GM19397 (cell line): ENCODE results near the gene CCDC70.
"Not testable (repeated sequence)": the region's sequence is repeated elsewhere in the genome, so short reads cannot be mapped to it uniquely, and the experiment has no call there.

Experiments used
- ATAC-seq: cut with Tn5 transposase; IDR thresholded peaks from one replicate; pipeline ENCODE4 v1.9.1; 2021; ENCODE audit warnings: mild to moderate bottlenecking, moderate library complexity; ENCODE audit not compliant: unreplicated experiment

The CCDC70 gene

DNA sequence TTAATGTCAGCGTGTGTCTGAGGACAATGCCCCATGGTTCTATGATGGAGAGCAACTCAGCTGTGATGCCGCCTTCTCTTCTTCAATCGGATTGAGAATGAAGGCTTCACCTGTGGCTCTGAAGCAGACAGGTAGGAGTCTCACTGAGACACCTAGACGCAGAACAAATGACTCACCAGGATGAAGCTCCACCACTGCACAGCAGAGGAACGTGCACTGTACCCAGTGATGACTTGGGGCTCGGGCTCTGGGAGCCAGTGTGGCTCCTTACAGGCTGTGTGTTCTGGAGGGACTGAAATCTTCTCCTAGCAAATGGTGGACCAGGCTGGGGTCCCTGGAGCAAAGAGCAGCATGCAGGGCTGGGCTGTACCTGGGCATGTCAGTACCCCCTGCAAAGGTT is 44.0 kb downstream of the CCDC70 start:
- ATAC-seq: no peak

DNA sequence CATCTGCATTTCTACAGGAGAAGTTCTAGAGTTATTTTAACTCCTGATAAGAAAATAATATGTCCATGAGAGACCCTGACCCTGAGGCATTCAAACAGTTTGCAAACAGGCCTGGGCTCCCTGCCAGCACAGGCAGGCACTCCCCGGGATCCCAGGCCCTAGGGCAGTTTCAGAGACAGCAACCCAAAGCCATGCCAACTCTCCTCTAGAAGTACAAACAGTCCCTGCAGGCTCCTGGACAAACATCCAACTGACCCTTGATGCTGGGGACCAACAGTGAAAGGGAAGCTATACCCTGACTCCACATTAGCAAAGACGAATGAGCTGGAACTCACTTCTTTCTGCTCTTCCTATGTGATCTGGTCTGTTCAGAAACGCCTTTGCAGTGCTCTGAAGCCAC is 44.8 kb downstream of the CCDC70 start:
- ATAC-seq: no peak

DNA sequence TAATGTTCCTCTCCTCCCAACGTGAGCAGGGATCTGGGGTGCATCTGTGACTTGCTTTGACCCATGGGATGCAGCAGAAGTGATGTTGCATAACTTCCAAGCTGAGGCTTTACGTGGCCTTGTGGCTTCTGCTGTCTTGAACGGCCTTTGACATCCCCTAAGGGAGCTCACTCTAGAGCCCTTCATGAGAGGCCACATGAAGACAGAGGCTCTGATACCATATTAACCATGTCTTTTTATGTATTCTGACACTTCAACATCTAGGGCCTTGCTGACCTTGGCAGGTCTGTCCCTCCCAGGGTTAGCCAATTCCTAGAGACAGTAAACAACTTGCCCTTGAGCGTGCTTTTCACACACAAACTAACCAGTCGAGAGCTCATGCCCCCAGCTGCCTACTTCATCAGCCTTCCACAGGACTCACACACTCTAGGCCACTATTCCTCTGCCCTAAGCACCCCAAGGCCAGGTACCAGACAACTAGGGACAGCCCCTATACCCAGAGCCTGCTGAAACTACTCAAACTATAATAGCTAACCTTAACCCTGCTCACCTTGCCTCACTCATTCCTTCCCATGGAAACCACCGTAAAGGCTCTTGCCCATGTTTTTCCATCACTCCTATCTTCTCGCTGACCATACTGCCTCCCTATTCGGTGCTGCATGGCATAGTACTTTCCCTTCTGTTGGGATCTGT is 45.4 kb downstream of the CCDC70 start:
- ATAC-seq: no peak

DNA sequence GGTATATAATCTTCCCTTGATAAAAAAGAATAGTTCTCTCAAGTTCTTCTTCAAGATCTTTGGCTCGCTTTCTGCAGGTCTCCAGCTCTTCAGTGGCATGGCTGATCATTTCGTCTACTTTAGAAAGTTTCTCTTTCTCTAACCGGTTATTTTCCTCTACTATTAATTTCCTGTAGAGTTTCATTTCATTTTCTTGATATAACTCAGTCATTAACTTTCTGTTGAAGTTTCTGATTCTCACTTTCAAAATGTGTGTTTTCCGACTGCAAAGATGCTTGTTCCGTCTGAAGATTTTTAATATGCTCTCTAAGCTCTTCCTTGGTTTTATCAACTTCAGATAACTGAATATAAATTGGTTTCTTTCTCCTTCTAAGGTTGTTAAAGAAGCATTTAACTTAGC is 47.5 kb downstream of the CCDC70 start:
- not testable (repeated sequence) for ATAC-seq

DNA sequence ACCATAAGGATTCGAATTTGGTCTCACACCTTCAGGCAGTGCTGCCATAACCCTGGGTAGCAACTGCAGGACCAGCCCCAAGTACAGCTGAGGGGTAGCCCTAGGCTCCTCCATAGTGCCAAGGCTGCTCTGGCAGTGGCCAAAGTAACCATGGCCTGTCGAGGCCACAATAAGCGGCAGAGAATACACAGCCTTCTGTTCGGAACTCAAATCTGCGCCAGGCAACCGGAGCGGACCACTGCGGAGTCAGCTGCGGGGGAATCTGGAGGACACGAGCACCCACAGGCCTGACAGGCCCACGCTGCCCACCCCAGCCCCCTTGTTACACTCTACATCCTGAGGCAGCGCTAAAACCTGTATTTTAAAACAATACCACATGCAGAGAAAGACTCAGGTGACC is 48.7 kb downstream of the CCDC70 start:
- no peak for ATAC-seq

DNA sequence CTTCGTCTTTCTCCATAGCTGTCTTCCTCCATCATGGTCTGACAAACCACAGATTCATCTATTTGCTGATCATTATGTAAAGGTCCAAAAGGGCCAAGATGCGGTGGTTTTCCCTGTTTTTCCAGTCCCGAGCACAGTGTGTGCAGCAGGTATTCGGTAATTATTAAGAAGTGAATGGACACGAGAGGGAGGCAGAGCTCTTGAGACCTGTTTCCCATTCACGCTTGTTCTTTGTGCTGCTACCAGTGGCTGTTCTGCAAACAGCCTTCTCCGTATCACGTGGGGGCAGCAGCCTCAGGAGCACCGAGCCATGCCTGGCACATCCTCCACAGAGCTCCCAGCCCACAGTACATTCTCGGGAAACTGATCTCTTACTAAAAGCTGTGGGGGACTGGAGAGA is 50.3 kb downstream of the CCDC70 start:
- ATAC-seq: no peak

DNA sequence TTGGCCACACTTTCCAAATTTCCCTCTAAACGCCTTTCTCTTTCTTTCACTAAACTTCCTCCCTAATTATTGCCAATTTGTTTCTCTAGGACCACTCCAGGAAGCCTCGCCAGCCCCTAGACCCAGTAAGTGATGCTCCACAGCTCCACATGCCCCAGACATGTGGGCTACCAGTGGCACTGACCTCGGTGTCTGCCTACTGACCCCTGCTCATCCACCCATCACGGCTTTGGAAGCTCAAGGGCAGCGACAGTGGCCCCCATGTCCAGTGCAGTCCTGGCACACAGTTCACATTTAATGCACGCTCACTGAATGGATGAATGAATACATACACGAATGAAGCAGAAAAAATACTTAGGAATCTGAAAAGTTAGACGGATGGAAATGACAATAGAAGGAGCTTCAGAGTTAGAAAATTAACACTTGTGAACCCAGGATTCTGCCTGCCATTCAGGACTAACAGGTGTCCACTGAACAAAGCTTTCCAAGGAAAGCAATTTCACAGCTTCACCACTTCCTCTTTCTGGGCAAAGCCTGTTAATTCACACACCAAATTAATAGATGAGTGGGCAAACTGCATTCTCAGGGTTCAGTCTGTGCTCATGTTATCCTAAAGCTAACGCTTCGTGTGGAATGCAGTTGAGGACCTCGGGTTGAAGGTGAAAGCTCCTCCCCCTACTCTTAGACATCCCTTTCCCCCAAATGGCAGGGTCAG is 50.9 kb downstream of the CCDC70 start:
- no peak for ATAC-seq

DNA sequence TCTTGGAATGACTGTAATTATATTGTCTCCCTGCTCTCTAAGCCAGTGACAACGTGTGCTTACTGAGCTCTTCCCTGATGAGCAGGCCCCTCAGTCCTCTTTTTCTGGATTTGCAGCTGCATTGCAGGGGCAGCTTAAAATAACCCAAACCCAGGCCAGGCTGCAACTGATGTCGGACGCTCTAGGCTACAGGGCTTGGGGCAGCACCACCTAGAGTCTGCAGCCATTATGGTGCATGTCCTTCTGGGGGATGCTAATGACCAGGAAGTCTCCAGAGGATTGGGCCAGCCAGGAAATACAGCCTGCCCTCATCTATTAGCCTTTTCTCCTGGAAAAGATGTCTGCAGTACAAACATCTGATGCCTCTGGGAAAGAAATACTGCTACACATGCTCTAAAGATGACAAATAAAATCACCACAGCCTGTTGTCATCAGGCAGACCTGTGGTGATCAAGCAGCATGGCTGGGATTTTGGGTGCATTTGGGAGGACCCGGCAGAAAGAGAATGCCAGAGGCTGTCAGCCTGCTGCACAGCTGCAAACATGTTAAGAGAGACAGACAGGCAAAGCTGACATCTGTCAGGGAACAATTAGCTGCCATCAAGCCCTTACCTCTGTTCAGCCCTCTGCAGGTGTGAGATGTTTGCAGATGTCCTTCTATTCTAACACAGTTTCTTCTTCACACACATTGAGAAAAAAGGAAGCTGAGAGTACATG is 51.8 kb downstream of the CCDC70 start:
- no peak for ATAC-seq

DNA sequence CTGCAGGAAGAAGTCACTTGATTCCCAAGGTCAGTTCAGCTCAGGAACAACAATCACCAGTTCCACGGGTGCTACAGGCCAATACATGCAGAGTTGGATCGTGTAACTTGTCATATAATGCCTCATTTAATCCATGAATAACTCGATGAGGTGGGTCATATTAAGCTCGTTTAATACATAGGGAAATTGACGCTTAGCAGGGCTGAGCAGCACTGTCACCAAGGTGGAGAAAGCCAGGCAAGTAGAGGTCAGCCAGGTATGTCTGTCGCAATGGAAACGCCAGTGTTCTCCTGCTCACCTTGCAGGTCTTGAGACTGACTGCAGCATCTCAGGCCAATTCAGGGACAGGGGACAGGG is 52.3 kb downstream of the CCDC70 start:
- ATAC-seq: no peak
